ENCODE measurements around the gene CCDC149. TPM values are rescaled to one million over a fixed set of nuclear protein-coding genes. Genes with fewer than 3 reads are reported as not detected.

Gene CCDC149
- total RNA-seq, 3 donors from 2014 or later (not counting 1 experiment from before 2014, with no cell fraction given) = 0.14 to 0.86 (median 0.43) TPM

DNA sequence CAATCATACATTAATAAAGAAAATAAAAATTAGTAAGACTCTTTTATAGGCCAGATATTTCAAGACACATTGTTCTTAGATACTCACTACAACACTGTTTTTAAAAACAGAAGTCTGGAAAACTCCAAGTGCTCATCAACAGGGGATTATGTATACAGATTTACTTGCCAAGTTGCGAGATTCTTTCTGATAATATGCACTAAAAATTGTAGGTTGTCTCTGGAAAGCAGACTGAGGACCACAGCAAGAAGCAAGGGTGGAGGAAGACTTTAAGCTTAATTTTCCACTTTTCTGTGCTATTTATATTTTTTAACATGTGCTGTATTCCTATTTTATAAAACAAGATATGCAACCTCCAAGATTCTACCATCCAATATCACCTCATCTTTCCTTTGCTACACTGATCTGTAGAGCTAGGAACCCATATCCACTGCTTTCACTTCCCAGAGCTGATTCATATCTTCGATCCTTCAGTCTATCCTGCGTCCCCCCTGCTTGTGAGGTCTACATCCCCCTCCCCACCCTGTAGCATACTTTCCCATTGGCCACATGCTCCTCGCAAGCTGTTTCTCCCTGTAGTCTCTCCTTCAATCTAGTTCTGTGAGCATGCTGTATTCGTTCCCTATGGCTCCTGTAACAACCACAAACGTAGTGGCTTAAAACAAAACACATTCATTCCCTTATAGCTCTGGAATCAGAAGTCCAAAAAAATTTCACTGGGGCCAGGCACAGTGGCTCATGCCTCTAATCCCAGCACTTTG is 101.8 kb downstream of the CCDC149 start:
- Histone ChIP-seq H3K36me3 (ENCODE audit: control insufficient read depth, insufficient read depth, low read length) (no peaks in the 10 kb centered on the region), H3K4me3 (ENCODE audit: low read length) (no peak overlapping the region), H3K9me3 (ENCODE audit: control insufficient read depth, insufficient read depth, low read length) (no peaks in the 10 kb centered on the region), H3K4me1 (ENCODE audit: control insufficient read depth, insufficient read depth, low read length) (no peaks in the 10 kb centered on the region), H3K27ac (ENCODE audit: low read length) (no peak overlapping the region), H3K27me3 (ENCODE audit: control insufficient read depth, insufficient read depth, low read length) (no peaks in the 10 kb centered on the region)
- Mint-ChIP-seq H3K27ac (no peak overlapping the region), H3K4me1 (no peaks in the 10 kb centered on the region), H3K36me3 (no peaks in the 10 kb centered on the region), H3K9me3 (peaks cover 2 to 3% of the 10 kb centered on the region in 2 donors), H3K27me3 (ENCODE audit: low read depth in 2 of 2) (peaks cover 0 to 3% of the 10 kb centered on the region in 2 donors), H3K4me3 (no peak overlapping the region)
- intact Hi-C loops (cut with micrococcal nuclease) = no loop called here
- ATAC-seq = no peak
- WGBS (ENCODE audit: insufficient coverage) = 78% methylated on average over 6 of the region's 6 CpGs
- no peak for TF ChIP-seq CTCF (IDR thresholded peaks at IDR 0.05)
- no peak for DNase-seq

DNA sequence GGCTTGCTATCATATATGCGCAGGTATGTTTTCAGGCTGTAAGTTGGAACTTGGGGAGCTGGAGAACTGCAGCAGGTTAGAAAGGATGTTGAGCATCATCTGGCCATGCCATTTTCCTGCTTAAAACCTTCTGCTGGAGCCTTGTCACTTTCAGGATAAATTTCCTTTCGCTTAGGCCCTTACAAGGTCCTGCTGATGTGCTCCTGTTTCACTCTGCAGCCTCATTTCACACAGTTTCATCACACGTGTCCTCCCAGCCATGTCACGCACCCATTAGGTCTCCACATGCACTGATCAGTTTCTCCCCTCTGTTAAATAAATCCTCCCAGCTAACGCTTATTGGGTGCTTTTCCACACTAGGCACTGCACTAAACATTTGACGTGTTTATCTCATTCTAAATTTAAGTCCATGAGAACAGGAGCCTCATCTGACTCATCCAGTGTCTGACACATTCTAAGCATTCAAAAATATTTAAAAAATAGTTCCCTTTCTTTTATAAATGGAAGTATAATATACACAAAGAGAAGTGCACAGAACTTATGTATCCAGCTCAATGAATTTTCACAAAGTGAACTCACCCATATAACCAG is 102.9 kb downstream of the CCDC149 start:
- H3K27ac ChIP-seq (ENCODE audit: low read length) = no peak overlapping the region
- H3K27me3 ChIP-seq (ENCODE audit: control insufficient read depth, insufficient read depth, low read length) = no peaks in the 10 kb centered on the region
- intact Hi-C loops (cut with micrococcal nuclease) = no loop called here
- no peaks in the 10 kb centered on the region for H3K36me3 Mint-ChIP-seq
- no peak overlapping the region for H3K27ac Mint-ChIP-seq
- no peaks in the 10 kb centered on the region for H3K36me3 ChIP-seq (ENCODE audit: control insufficient read depth, insufficient read depth, low read length)
- peaks cover 0 to 3% of the 10 kb centered on the region in 2 donors for H3K27me3 Mint-ChIP-seq (ENCODE audit: low read depth in 2 of 2)
- ATAC-seq (no peak), DNase-seq (no peak)
- peaks cover 0 to 3% of the 10 kb centered on the region in 2 donors for H3K4me1 Mint-ChIP-seq
- TF ChIP-seq CTCF (IDR thresholded peaks at IDR 0.05) = no peak
- H3K4me3 ChIP-seq (ENCODE audit: low read length) = no peak overlapping the region
- WGBS (ENCODE audit: insufficient coverage) = 89% methylated on average over 6 of the region's 6 CpGs
- no peaks in the 10 kb centered on the region for H3K9me3 ChIP-seq (ENCODE audit: control insufficient read depth, insufficient read depth, low read length)
- H3K4me1 ChIP-seq (ENCODE audit: control insufficient read depth, insufficient read depth, low read length) = no peaks in the 10 kb centered on the region
- peaks cover 2 to 3% of the 10 kb centered on the region in 2 donors for H3K9me3 Mint-ChIP-seq
- H3K4me3 Mint-ChIP-seq = no peak overlapping the region

- TF ChIP-seq CTCF (IDR thresholded peaks at IDR 0.05) = no peak
- no peak overlapping the region for H3K4me3 Mint-ChIP-seq
- H3K4me1 Mint-ChIP-seq = peaks cover 0 to 4% of the 10 kb centered on the region in 2 donors
- Histone ChIP-seq H3K27ac (ENCODE audit: low read length) (no peak overlapping the region), H3K4me1 (ENCODE audit: control insufficient read depth, insufficient read depth, low read length) (no peaks in the 10 kb centered on the region), H3K27me3 (ENCODE audit: control insufficient read depth, insufficient read depth, low read length) (no peaks in the 10 kb centered on the region), H3K4me3 (ENCODE audit: low read length) (no peak overlapping the region), H3K36me3 (ENCODE audit: control insufficient read depth, insufficient read depth, low read length) (no peaks in the 10 kb centered on the region), H3K9me3 (ENCODE audit: control insufficient read depth, insufficient read depth, low read length) (no peaks in the 10 kb centered on the region)
- ATAC-seq (no peak), DNase-seq (no peak)
- WGBS (ENCODE audit: insufficient coverage) = 92% methylated on average over 2 of the region's 2 CpGs
- peaks cover 0 to 3% of the 10 kb centered on the region in 2 donors for H3K9me3 Mint-ChIP-seq
- no peak overlapping the region for H3K27ac Mint-ChIP-seq
- intact Hi-C loops (cut with micrococcal nuclease) = no loop called here
- peaks cover 0 to 6% of the 10 kb centered on the region in 2 donors for H3K27me3 Mint-ChIP-seq (ENCODE audit: low read depth in 2 of 2)
- no peaks in the 10 kb centered on the region for H3K36me3 Mint-ChIP-seq
Measured at GRCh38 chr4:24809376-24809775, 103.5 kb downstream of the CCDC149 start.
